Hepatocyte (in vitro differentiated cells): Measurements from ENCODE around the gene EPHB3. TPM values are rescaled to one million over a fixed set of nuclear protein-coding genes. Genes with fewer than 3 reads are reported as not detected.
A peak's percentile ranks its signal among the peaks of the same experiment; 100 is the strongest.

ENCODE experiments used
- DNase-seq: peaks from one replicate; pipeline ENCODE4 v3.0.0-alpha.2; 2016; ENCODE audit warnings: low spot score
- H2AFZ ChIP-seq: fragments of 200-600 bp; sonication (generic); 2 replicates; pipeline ENCODE4 v1.6.0; 2016; ENCODE audit warnings: antibody characterized with exemption, mild to moderate bottlenecking
- H3K27ac ChIP-seq: fragments of 200-600 bp; sonication (generic); 2 replicates; pipeline ENCODE4 v1.5.1; 2016; ENCODE audit warnings: mild to moderate bottlenecking
- H3K27me3 ChIP-seq: fragments of 200-600 bp; sonication (generic); 2 replicates; pipeline ENCODE4 v1.6.1; 2016
- H3K36me3 ChIP-seq: fragments of 200-600 bp; sonication (generic); replicated peaks from 2 replicates; pipeline ENCODE4 v1.5.1; 2016; ENCODE audit warnings: low read depth; ENCODE audit not compliant: insufficient read depth
- H3K4me1 ChIP-seq: fragments of 200-600 bp; sonication (generic); 2 replicates; pipeline ENCODE4 v1.5.1; 2016; ENCODE audit warnings: mild to moderate bottlenecking, moderate library complexity; ENCODE audit not compliant: insufficient read depth
- H3K4me2 ChIP-seq: fragments of 200-600 bp; sonication (generic); 2 replicates; pipeline ENCODE4 v1.6.0; 2016
- H3K4me3 ChIP-seq: fragments of 200-600 bp; sonication (generic); 2 replicates; pipeline ENCODE4 v1.5.1; 2016; ENCODE audit warnings: mild to moderate bottlenecking
- H3K79me2 ChIP-seq: fragments of 200-600 bp; sonication (generic); 2 replicates; pipeline ENCODE4 v1.6.0; 2017; ENCODE audit warnings: mild to moderate bottlenecking
- H3K9me2 ChIP-seq: fragments of 200-600 bp; sonication (generic); replicated peaks from 2 replicates; pipeline ENCODE4 v1.6.0; 2017; ENCODE audit warnings: mild to moderate bottlenecking; ENCODE audit not compliant: insufficient read depth
- H3K9me3 ChIP-seq: fragments of 200-600 bp; sonication (generic); 2 replicates; pipeline ENCODE4 v1.5.1; 2016; ENCODE audit warnings: low read depth, mild to moderate bottlenecking
- H4K20me1 ChIP-seq: fragments of 200-600 bp; sonication (generic); 2 replicates; pipeline ENCODE4 v1.6.0; 2016; ENCODE audit warnings: mild to moderate bottlenecking; ENCODE audit not compliant: insufficient read depth, poor library complexity, severe bottlenecking
- EZH2 ChIP-seq: fragments of 200-600 bp; sonication (generic); IDR thresholded peaks from 2 replicates; pipeline ENCODE4 v1.6.1; 2016; ENCODE audit warnings: antibody characterized with exemption, mild to moderate bottlenecking, borderline replicate concordance
- EZH2phosphoT487 ChIP-seq: fragments of 200-600 bp; sonication (generic); IDR thresholded peaks from one replicate; pipeline ENCODE4 v1.6.1; 2018; ENCODE audit warnings: antibody characterized with exemption, mild to moderate bottlenecking, low read depth, moderate library complexity; ENCODE audit not compliant: unreplicated experiment, severe bottlenecking
- WGBS: methylation state at CpG from one replicate; pipeline ENCODE4 v1.1.6; 2016; ENCODE audit warnings: low lambda C conversion rate; ENCODE audit errors: missing lambda C conversion rate; 5-methylcytosine and 5-hydroxymethylcytosine counted together
- polyA plus RNA-seq: library from polyadenylated mRNA; unstranded; fragments of >200 nt; fragmentation: Nextera tagmentation; extraction: Ambion mirVana; gene quantifications from 2 replicates; pipeline ENCODE4 v1.2.1, GENCODE V29; 2016
- total RNA-seq: library from RNA; depleted of rRNA; stranded (reverse); fragments of >200 nt; gene quantifications from 2 replicates; pipeline ENCODE4 v1.2.3, GENCODE V29; 2014
- TF ChIP-seq, protein P1 (sequence below): fragments of 200-600 bp; sonication (generic); IDR thresholded peaks from 2 replicates; pipeline ENCODE4 v1.5.1; 2016; ENCODE audit warnings: antibody characterized with exemption, mild to moderate bottlenecking; ENCODE audit not compliant: poor library complexity

Gene EPHB3
- total and polyA plus RNA-seq, 2 experiments from 2014 or later: 11.0 to 22.0 TPM

DNA sequence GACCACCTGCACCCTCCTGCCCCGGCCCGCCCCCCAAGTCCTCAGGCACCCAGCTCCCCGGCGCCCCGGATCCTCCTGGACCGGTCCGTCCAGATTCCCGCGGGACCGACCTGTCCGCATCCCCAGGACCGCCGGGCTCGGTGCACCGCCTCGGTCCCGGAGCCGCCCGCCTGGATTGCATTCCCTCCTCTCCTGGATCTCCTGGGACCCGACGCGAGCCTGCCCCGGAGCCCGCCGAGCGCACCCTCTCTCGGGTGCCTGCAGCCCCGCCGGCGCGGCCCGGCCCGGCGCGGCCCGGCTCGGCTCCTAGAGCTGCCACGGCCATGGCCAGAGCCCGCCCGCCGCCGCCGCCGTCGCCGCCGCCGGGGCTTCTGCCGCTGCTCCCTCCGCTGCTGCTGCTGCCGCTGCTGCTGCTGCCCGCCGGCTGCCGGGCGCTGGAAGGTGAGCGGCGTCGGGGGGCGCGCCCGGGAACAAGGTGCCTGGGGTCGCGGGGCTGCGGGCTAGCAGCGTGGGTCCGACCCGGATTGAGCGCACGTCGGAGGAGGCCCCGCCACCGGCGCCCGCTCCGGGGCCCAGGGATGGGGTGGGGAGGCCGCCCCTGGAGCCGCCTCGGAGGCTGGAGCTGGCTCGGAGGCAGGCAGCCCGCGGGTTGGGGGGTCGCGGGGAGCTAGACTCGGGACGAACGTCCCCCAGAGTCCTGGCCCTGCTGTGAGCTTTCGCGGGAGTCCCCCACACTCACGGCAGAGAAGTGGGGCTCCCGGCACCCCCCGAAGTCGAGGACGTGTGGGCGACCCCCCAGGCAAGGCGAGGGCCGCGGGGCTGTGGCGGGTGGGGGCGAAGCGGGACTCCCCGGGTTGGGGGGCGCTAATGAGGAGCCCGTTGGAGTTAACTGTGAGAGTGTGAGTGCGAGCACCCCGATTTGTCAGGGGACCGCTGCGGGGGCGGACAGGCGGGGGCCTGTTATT lies 610 bp downstream of the EPHB3 start:
- H3K9me2 ChIP-seq: no peaks in the 10 kb centered on the region
- no peaks in the 10 kb centered on the region for H3K9me3 ChIP-seq
- H3K4me3 ChIP-seq: peak overlapping the region; percentile 46
- peak overlapping the region; percentile 98 for H3K4me2 ChIP-seq
- DNase-seq: peak; percentile 52
- H3K79me2 ChIP-seq: peaks cover 51% of the 10 kb centered on the region
- peak overlapping the region; percentile 63 for H3K27ac ChIP-seq
- peaks cover 31% of the 10 kb centered on the region for H4K20me1 ChIP-seq
- peaks cover 28% of the 10 kb centered on the region for H3K4me1 ChIP-seq
- TF ChIP-seq EZH2phosphoT487 (no peak), EZH2 (peak; percentile 32)
- no peak overlapping the region for H2AFZ ChIP-seq
- WGBS: 2% methylated on average over 57 of the region's 109 CpGs
- no peaks in the 10 kb centered on the region for H3K27me3 ChIP-seq
- no peaks in the 10 kb centered on the region for H3K36me3 ChIP-seq

DNA sequence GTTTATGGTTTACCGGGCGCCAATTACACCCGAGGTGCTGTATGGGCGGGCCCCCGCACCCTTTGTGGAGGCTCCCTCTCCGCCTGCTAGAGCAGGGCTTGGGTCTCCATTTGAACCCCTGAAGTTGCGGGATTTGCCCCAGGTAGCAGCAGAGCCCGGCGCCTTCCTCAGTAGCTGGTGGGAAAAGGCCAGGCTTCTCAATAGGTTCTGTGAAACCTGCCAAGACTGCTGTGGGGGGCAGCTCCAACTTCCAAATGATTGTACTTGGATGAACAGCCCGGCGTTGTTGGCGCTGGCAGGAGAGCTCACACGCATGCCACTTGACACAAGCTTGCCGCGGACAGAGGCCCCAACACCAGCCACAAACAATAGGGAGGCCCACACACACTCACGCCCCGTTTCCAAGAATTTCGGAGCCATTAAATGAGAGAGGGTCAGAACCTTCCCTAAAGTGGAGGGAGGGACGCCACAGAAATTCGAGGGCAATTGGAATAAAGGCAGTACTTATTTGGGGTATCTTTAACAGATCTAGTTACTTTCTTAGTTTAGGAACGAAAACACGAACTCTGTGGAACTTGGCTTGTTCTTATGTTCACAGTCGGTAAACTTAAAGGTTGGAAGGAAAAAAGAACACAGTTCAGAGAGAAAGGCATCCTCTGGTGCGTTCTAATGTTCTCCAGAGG lies 1.4 kb downstream of the EPHB3 start:
- peak overlapping the region; percentile 98 for H3K4me2 ChIP-seq
- peaks cover 58% of the 10 kb centered on the region for H3K79me2 ChIP-seq
- DNase-seq: peak; percentile 58
- H3K9me3 ChIP-seq: no peaks in the 10 kb centered on the region
- H3K9me2 ChIP-seq: no peaks in the 10 kb centered on the region
- peak overlapping the region; percentile 46 for H3K4me3 ChIP-seq
- H3K4me1 ChIP-seq: peaks cover 36% of the 10 kb centered on the region
- peak overlapping the region; percentile 63 for H3K27ac ChIP-seq
- peaks cover 31% of the 10 kb centered on the region for H4K20me1 ChIP-seq
- H3K27me3 ChIP-seq: no peaks in the 10 kb centered on the region
- H2AFZ ChIP-seq: no peak overlapping the region
- TF ChIP-seq EZH2phosphoT487 (no peak), EZH2 (no peak)
- TF ChIP-seq, protein P1, sequence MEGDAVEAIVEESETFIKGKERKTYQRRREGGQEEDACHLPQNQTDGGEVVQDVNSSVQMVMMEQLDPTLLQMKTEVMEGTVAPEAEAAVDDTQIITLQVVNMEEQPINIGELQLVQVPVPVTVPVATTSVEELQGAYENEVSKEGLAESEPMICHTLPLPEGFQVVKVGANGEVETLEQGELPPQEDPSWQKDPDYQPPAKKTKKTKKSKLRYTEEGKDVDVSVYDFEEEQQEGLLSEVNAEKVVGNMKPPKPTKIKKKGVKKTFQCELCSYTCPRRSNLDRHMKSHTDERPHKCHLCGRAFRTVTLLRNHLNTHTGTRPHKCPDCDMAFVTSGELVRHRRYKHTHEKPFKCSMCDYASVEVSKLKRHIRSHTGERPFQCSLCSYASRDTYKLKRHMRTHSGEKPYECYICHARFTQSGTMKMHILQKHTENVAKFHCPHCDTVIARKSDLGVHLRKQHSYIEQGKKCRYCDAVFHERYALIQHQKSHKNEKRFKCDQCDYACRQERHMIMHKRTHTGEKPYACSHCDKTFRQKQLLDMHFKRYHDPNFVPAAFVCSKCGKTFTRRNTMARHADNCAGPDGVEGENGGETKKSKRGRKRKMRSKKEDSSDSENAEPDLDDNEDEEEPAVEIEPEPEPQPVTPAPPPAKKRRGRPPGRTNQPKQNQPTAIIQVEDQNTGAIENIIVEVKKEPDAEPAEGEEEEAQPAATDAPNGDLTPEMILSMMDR: no peak
- WGBS: 13% methylated on average over 24 of the region's 24 CpGs
- H3K36me3 ChIP-seq: no peaks in the 10 kb centered on the region

DNA sequence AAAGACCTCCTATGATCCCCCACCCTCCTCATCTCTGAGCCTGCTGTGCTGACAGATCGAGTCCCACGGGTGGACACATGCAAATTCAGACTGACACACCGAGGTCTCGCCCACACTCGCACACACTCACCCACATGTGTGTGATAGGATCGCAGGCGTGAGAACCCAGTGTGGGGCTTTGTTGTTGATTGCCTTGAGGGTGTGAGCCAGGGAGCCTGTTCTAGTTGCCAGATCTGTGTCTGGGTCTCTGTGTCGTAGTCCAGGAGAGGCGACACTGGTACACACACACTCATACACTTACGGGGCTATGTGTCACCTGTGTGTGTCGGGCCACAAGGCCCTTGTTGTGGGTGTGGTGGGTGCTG lies 2.0 kb downstream of the EPHB3 start:
- WGBS: 29% methylated on average over 11 of the region's 11 CpGs
- Histone ChIP-seq H3K4me1 (peaks cover 41% of the 10 kb centered on the region), H3K79me2 (peaks cover 63% of the 10 kb centered on the region), H3K4me3 (peak overlapping the region; percentile 46), H2AFZ (no peak overlapping the region), H3K27me3 (no peaks in the 10 kb centered on the region), H3K9me2 (no peaks in the 10 kb centered on the region), H3K9me3 (no peaks in the 10 kb centered on the region), H4K20me1 (peaks cover 31% of the 10 kb centered on the region), H3K36me3 (no peaks in the 10 kb centered on the region), H3K4me2 (peak overlapping the region; percentile 98), H3K27ac (peak overlapping the region; percentile 63)
- TF ChIP-seq EZH2: no peak
- TF ChIP-seq, protein P1: no peak
- TF ChIP-seq EZH2phosphoT487: no peak
- no peak for DNase-seq
